Activated naive CD4-positive, alpha-beta T cell treated with anti-CD3 and anti-CD28 coated beads for 36 hours (primary cell): ENCODE results near the gene CPAMD8. TPM values are rescaled to one million over a fixed set of nuclear protein-coding genes. Genes with fewer than 3 reads are reported as not detected.

Experiments used
- CTCF ChIA-PET: fragments of 350-600 bp; sonication (Branson Sonifier 250); formaldehyde crosslinking; loops from one replicate; lab custom pipeline; 2021; ENCODE audit warnings: antibody characterized with exemption; lab: Charles Lee
- DNase-seq: peaks from one replicate; pipeline ENCODE4 v3.0.0-alpha.2; 2020
- H3K27ac Mint-ChIP-seq: one replicate; pipeline ENCODE4 v1.8.0; 2021; ENCODE audit warnings: mild to moderate bottlenecking, mixed read lengths
- H3K27me3 Mint-ChIP-seq: one replicate; pipeline ENCODE4 v1.8.0; 2021; ENCODE audit warnings: low read depth, mixed read lengths
- H3K36me3 Mint-ChIP-seq: one replicate; pipeline ENCODE4 v1.8.0; 2021; ENCODE audit warnings: low read depth, mixed read lengths
- H3K4me1 Mint-ChIP-seq: one replicate; pipeline ENCODE4 v1.8.0; 2021; ENCODE audit warnings: low read depth, mixed read lengths
- H3K4me3 Mint-ChIP-seq: one replicate; pipeline ENCODE4 v1.8.0; 2021; ENCODE audit warnings: mild to moderate bottlenecking, moderate library complexity, mixed read lengths
- H3K9me3 Mint-ChIP-seq: one replicate; pipeline ENCODE4 v1.8.0; 2021; ENCODE audit warnings: mixed read lengths
- intact Hi-C: fragments of 100-400 bp; cut with micrococcal nuclease; formaldehyde crosslinking; loops from one replicate; pipeline ENCODE4 v1.15.1; 2023
- total RNA-seq, 2 experiments: library from RNA; stranded (reverse); gene quantifications; one replicate each; pipeline ENCODE4 v1.2.3, GENCODE V29; 2021

The CPAMD8 gene
- total RNA-seq, 2 experiments from 2014 or later, result 0.41 to 0.44 TPM

- Mint-ChIP-seq H3K27me3 (no peaks in the 10 kb centered on the region), H3K36me3 (peaks cover 11% of the 10 kb centered on the region), H3K4me3 (no peak overlapping the region), H3K9me3 (no peaks in the 10 kb centered on the region), H3K27ac (no peak overlapping the region), H3K4me1 (no peaks in the 10 kb centered on the region)
- intact Hi-C loops, result no loop called here
- no peak for DNase-seq
- CTCF ChIA-PET, result no interaction called here
These were observed 159.4 kb downstream of the CPAMD8 start for GRCh38 chr19:16867211-16867610.

- peaks cover 8% of the 10 kb centered on the region for H3K36me3 Mint-ChIP-seq
- intact Hi-C loops, result no loop called here
- DNase-seq, result no peak
- no peaks in the 10 kb centered on the region for H3K4me1 Mint-ChIP-seq
- no peak overlapping the region for H3K4me3 Mint-ChIP-seq
- CTCF ChIA-PET, result no interaction called here
- no peak overlapping the region for H3K27ac Mint-ChIP-seq
- H3K27me3 Mint-ChIP-seq, result no peaks in the 10 kb centered on the region
- H3K9me3 Mint-ChIP-seq, result no peaks in the 10 kb centered on the region
These were observed 163.7 kb downstream of the CPAMD8 start for GRCh38 chr19:16862826-16863415.

- Mint-ChIP-seq H3K36me3 (peaks cover 6% of the 10 kb centered on the region), H3K27ac (no peak overlapping the region)
- CTCF ChIA-PET, result no interaction called here
These were observed 164.8 kb downstream of the CPAMD8 start for GRCh38 chr19:16861834-16862233.

GRCh38 chr19:16861011-16861410, 165.6 kb downstream of the CPAMD8 start:
- intact Hi-C loops, result no loop called here
- Mint-ChIP-seq H3K4me3 (no peak overlapping the region), H3K27me3 (no peaks in the 10 kb centered on the region), H3K9me3 (no peaks in the 10 kb centered on the region), H3K27ac (no peak overlapping the region), H3K4me1 (no peaks in the 10 kb centered on the region), H3K36me3 (peaks cover 6% of the 10 kb centered on the region)
- CTCF ChIA-PET, result no interaction called here
- no peak for DNase-seq

More at GRCh38 chr19:16861834-16862233, 164.8 kb downstream of the CPAMD8 start:
- no peaks in the 10 kb centered on the region for H3K4me1 Mint-ChIP-seq
- H3K4me3 Mint-ChIP-seq, result no peak overlapping the region
- no peaks in the 10 kb centered on the region for H3K9me3 Mint-ChIP-seq
- no peak for DNase-seq
- intact Hi-C loops, result no loop called here
- H3K27me3 Mint-ChIP-seq, result no peaks in the 10 kb centered on the region

- intact Hi-C loops, result no loop called here
- no peaks in the 10 kb centered on the region for H3K4me1 Mint-ChIP-seq
- no peaks in the 10 kb centered on the region for H3K27me3 Mint-ChIP-seq
- no peaks in the 10 kb centered on the region for H3K9me3 Mint-ChIP-seq
- no peak overlapping the region for H3K4me3 Mint-ChIP-seq
- CTCF ChIA-PET, result no interaction called here
- peaks cover 6% of the 10 kb centered on the region for H3K36me3 Mint-ChIP-seq
- no peak overlapping the region for H3K27ac Mint-ChIP-seq
- DNase-seq, result no peak
These were observed 166.5 kb downstream of the CPAMD8 start for GRCh38 chr19:16860118-16860517.

GRCh38 chr19:16859626-16860025, 167.0 kb downstream of the CPAMD8 start:
- CTCF ChIA-PET, result no interaction called here

GRCh38 chr19:16856091-16856490, 170.5 kb downstream of the CPAMD8 start:
- intact Hi-C loops, result no loop called here
- CTCF ChIA-PET, result no interaction called here
- Mint-ChIP-seq H3K27me3 (no peaks in the 10 kb centered on the region), H3K4me3 (no peak overlapping the region), H3K4me1 (no peaks in the 10 kb centered on the region), H3K27ac (no peak overlapping the region), H3K9me3 (no peaks in the 10 kb centered on the region), H3K36me3 (peaks cover 13% of the 10 kb centered on the region)
- DNase-seq, result no peak

More at GRCh38 chr19:16859626-16860025, 167.0 kb downstream of the CPAMD8 start:
- DNase-seq, result no peak
- H3K4me3 Mint-ChIP-seq, result no peak overlapping the region
- H3K27me3 Mint-ChIP-seq, result no peaks in the 10 kb centered on the region
- no peaks in the 10 kb centered on the region for H3K4me1 Mint-ChIP-seq
- H3K9me3 Mint-ChIP-seq, result no peaks in the 10 kb centered on the region
- no peak overlapping the region for H3K27ac Mint-ChIP-seq
- peaks cover 8% of the 10 kb centered on the region for H3K36me3 Mint-ChIP-seq
- intact Hi-C loops, result no loop called here

GRCh38 chr19:16853066-16853465, 173.5 kb downstream of the CPAMD8 start:
- H3K27ac Mint-ChIP-seq, result no peak overlapping the region

GRCh38 chr19:16851031-16851712, 175.4 kb downstream of the CPAMD8 start:
- no peaks in the 10 kb centered on the region for H3K27me3 Mint-ChIP-seq
- H3K36me3 Mint-ChIP-seq, result peaks cover 21% of the 10 kb centered on the region
- no peak overlapping the region for H3K4me3 Mint-ChIP-seq
- H3K4me1 Mint-ChIP-seq, result no peaks in the 10 kb centered on the region
- DNase-seq, result no peak
- intact Hi-C loops, result no loop called here
- CTCF ChIA-PET, result no interaction called here
- no peaks in the 10 kb centered on the region for H3K9me3 Mint-ChIP-seq
- H3K27ac Mint-ChIP-seq, result no peak overlapping the region

More at GRCh38 chr19:16853066-16853465, 173.5 kb downstream of the CPAMD8 start:
- intact Hi-C loops, result no loop called here
- CTCF ChIA-PET, result no interaction called here
- no peak for DNase-seq
- Mint-ChIP-seq H3K9me3 (no peaks in the 10 kb centered on the region), H3K36me3 (peaks cover 21% of the 10 kb centered on the region), H3K4me3 (no peak overlapping the region), H3K27me3 (no peaks in the 10 kb centered on the region), H3K4me1 (no peaks in the 10 kb centered on the region)

GRCh38 chr19:16850133-16850532, 176.5 kb downstream of the CPAMD8 start:
- Mint-ChIP-seq H3K27me3 (no peaks in the 10 kb centered on the region), H3K9me3 (no peaks in the 10 kb centered on the region), H3K36me3 (peaks cover 19% of the 10 kb centered on the region), H3K4me3 (no peak overlapping the region), H3K4me1 (no peaks in the 10 kb centered on the region), H3K27ac (no peak overlapping the region)
- DNase-seq, result no peak
- intact Hi-C loops, result no loop called here
- CTCF ChIA-PET, result no interaction called here

GRCh38 chr19:16849168-16849567, 177.4 kb downstream of the CPAMD8 start:
- intact Hi-C loops, result no loop called here
- H3K36me3 Mint-ChIP-seq, result peaks cover 13% of the 10 kb centered on the region
- CTCF ChIA-PET, result no interaction called here
- no peaks in the 10 kb centered on the region for H3K27me3 Mint-ChIP-seq
- no peak overlapping the region for H3K4me3 Mint-ChIP-seq
- H3K9me3 Mint-ChIP-seq, result no peaks in the 10 kb centered on the region
- no peak overlapping the region for H3K27ac Mint-ChIP-seq
- DNase-seq, result no peak
- H3K4me1 Mint-ChIP-seq, result no peaks in the 10 kb centered on the region

GRCh38 chr19:16847430-16847829, 179.2 kb downstream of the CPAMD8 start:
- Mint-ChIP-seq H3K9me3 (no peaks in the 10 kb centered on the region), H3K27me3 (no peaks in the 10 kb centered on the region), H3K4me3 (no peak overlapping the region), H3K4me1 (no peaks in the 10 kb centered on the region), H3K36me3 (peaks cover 13% of the 10 kb centered on the region), H3K27ac (no peak overlapping the region)
- DNase-seq, result no peak
- intact Hi-C loops, result no loop called here
- CTCF ChIA-PET, result no interaction called here

GRCh38 chr19:16846901-16847300, 179.7 kb downstream of the CPAMD8 start:
- intact Hi-C loops, result no loop called here
- Mint-ChIP-seq H3K4me1 (no peaks in the 10 kb centered on the region), H3K27me3 (no peaks in the 10 kb centered on the region), H3K27ac (no peak overlapping the region), H3K4me3 (no peak overlapping the region), H3K36me3 (peaks cover 13% of the 10 kb centered on the region), H3K9me3 (no peaks in the 10 kb centered on the region)
- CTCF ChIA-PET, result no interaction called here
- DNase-seq, result no peak
